Measurements from ENCODE around the gene SYT7.

- TF ChIP-seq POLR2AphosphoS5 (IDR thresholded peaks at IDR 0.05) (no peak), CTCF (IDR thresholded peaks at IDR 0.05 in 8 of 11, conservative IDR thresholded peaks at IDR 0.05 in 3 of 11) (no peak), POLR2A (IDR thresholded peaks at IDR 0.05) (no peak)
Measured at GRCh38 chr11:61601512-61601911, 20.6 kb upstream of the SYT7 start.

All from spleen (tissue), 7 donors.